Left ventricle myocardium superior (tissue), 1 donor: ENCODE measurements around the gene IQCE. TPM values are rescaled to one million over a fixed set of nuclear protein-coding genes. Genes with fewer than 3 reads are reported as not detected.

Experiments used
- ATAC-seq: fragments of 200-7000 bp; cut with Tn5 transposase; one replicate; pipeline ENCODE4 v1.9.1; 2020; ENCODE audit warnings: mild to moderate bottlenecking, moderate library complexity
- DNase-seq: peaks from one replicate; pipeline ENCODE4 v3.0.0-alpha.2; 2020
- intact Hi-C: fragments of 100-400 bp; cut with micrococcal nuclease; formaldehyde crosslinking; loops from one replicate; pipeline ENCODE4 v1.11.0; 2022
- microRNA-seq: library from miRNA; unstranded; fragments of <30 nt; microRNA quantifications from one replicate; pipeline ENCODE4 v1.2.0, GENCODE V29; 2020; ENCODE audit warnings: borderline number of aligned reads
- total RNA-seq: library from RNA; stranded (reverse); fragmentation: NEBNext Ultra II Directional; extraction: Animal tissue kit (Norgen Biotek cat#: 25700); gene quantifications from one replicate; pipeline ENCODE4 v1.2.1, GENCODE V29; 2021
- donor health status: DM: no; HTN: yes; CAD: no; lungs with severe emphysema.

Gene IQCE
- total RNA-seq, 1 donor from 2014 or later: 11.9 TPM

- ATAC-seq: no peak
- no peak for DNase-seq
- intact Hi-C loops: no loop called here
Measured at GRCh38 chr7:2661602-2662272, 103.0 kb downstream of the IQCE start.

GRCh38 chr7:2662273-2663120 is 103.7 kb downstream of the IQCE start:
- DNase-seq (no peak), ATAC-seq (no peak)
- intact Hi-C loops: no loop called here

- intact Hi-C loops: no loop called here
- DNase-seq: peak; percentile 75
- ATAC-seq: peak; percentile 62
Measured at GRCh38 chr7:2663121-2663886, 104.5 kb downstream of the IQCE start.

- intact Hi-C loops: no loop called here
- no peak for DNase-seq
Measured at GRCh38 chr7:2663960-2664359, 105.2 kb downstream of the IQCE start.

More at GRCh38 chr7:2663960-2664359, 105.2 kb downstream of the IQCE start:
- no peak for ATAC-seq

Small RNA genes lying within 50 kb of the gene (microRNA-seq; reads per million reads assigned to microRNA genes)
- gene MIR4648: not detected

Other genes with a start within 250 kb of the IQCE start
- gene SNX8, start 244.5 kb upstream of the IQCE start, total RNA-seq: 16.7 TPM
- gene EIF3B, start 204.2 kb upstream of the IQCE start, total RNA-seq: 79.0 TPM
- 15.1 TPM for gene CHST12, start 155.4 kb upstream of the IQCE start, total RNA-seq
- gene GRIFIN, start 82.6 kb upstream of the IQCE start, total RNA-seq: not detected
- gene LFNG, start 39.2 kb upstream of the IQCE start, total RNA-seq: 6.4 TPM
- 16.5 TPM for gene BRAT1, start 3.5 kb upstream of the IQCE start, total RNA-seq
- gene TTYH3, start 73.0 kb downstream of the IQCE start, total RNA-seq: 10.5 TPM
- 0.05 TPM for gene AMZ1, start 129.2 kb downstream of the IQCE start, total RNA-seq